ENCODE measurements around the gene SUPT6H. TPM values are rescaled to one million over a fixed set of nuclear protein-coding genes. Genes with fewer than 3 reads are reported as not detected.

SUPT6H gene
- total RNA-seq, 4 donors from 2014 or later, result 50.8 to 167 (median 61.6) TPM

GRCh38 chr17:28645576-28645939 is 16.4 kb upstream of the SUPT6H start:
- no peak for TF ChIP-seq POLR2A (IDR thresholded peaks at IDR 0.05)
- TF ChIP-seq POLR2AphosphoS5 (IDR thresholded peaks at IDR 0.05), result no peak
- no peak for TF ChIP-seq EP300 (IDR thresholded peaks at IDR 0.05; ENCODE audit: low read depth)
- no peak for TF ChIP-seq CTCF (IDR thresholded peaks at IDR 0.05)
- intact Hi-C loops (cut with DNase I; ENCODE audit: low total_unique reads), result no loop called here
- in situ Hi-C loops (cut with MboI; ENCODE audit: low pct_ligation_motif_present in 1 of 4, low pct_unique_long_range_greater_than_20kb in 1 of 4, low sequenced_read_pairs in 3 of 4), result no loop called here
- Histone ChIP-seq H3K27me3 (no peaks in the 10 kb centered on the region), H3K27ac (peak overlapping the region; percentile 93 to 98 (median 95)), H3K9me3 (no peaks in the 10 kb centered on the region), H3K36me3 (peaks cover 0 to 25% (median 11%) of the 10 kb centered on the region in 4 donors), H3K4me3 (peak overlapping the region; percentile 61 to 97 (median 96)), H3K4me1 (peaks cover 19 to 41% (median 34%) of the 10 kb centered on the region in 4 donors)
- 9 to 18% methylated on average over 7 to 8 of the region's 8 CpGs for WGBS, 2 donors (ENCODE audit: low coverage in 1 of 2)
- DNase-seq, result peak; percentile 22

DNA sequence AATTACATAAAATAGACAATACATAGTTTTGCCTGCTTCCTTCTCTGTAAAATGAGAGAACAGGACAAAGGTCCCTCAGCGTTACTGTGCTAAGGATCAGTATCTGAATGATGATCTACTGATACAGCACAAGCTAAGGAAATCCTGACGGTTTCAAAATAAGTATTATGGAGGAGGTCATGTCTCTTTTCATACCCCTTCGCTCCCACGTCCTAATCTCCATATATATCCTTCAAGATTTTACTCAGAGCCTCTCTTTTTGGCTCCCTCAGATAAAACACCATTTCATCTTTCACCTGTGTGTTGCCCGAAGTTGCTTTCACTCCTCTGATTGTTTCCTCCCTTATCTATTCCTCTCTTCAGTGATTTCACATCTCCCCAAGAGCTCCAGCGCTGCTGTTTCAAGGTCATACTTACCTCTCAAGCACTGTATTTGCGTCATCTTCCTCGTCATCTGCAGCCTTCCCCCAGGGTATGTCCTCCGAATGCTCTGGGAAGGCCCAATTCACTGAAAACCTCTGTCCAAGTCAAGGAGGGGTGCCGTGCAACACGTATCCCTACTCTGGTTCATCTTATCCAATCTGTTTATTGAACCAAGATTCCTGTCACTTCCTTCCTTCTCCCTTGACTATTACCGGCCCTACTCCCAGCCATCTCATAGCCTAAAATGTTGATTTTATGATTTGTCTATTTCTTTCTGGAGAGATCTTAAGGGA is 15.8 kb upstream of the SUPT6H start:
- Histone ChIP-seq H3K36me3 (peaks cover 0 to 19% (median 9%) of the 10 kb centered on the region in 4 donors), H3K4me1 (peaks cover 19 to 41% (median 34%) of the 10 kb centered on the region in 4 donors), H3K27ac (peak overlapping the region; percentile 93 to 98 (median 95)), H3K4me3 (peak overlapping the region in 2 of 4 donors; percentile 95 to 97), H3K27me3 (no peaks in the 10 kb centered on the region), H3K9me3 (no peaks in the 10 kb centered on the region)
- WGBS, 2 donors (ENCODE audit: low coverage in 1 of 2), result 40 to 44% methylated on average over 12 of the region's 12 CpGs
- in situ Hi-C loops (cut with MboI; ENCODE audit: low pct_ligation_motif_present in 1 of 4, low pct_unique_long_range_greater_than_20kb in 1 of 4, low sequenced_read_pairs in 3 of 4), result no loop called here
- peak; percentile 24 for DNase-seq
- intact Hi-C loops (cut with DNase I; ENCODE audit: low total_unique reads), result no loop called here
- TF ChIP-seq POLR2A (IDR thresholded peaks at IDR 0.05) (no peak), CTCF (IDR thresholded peaks at IDR 0.05) (no peak), POLR2AphosphoS5 (IDR thresholded peaks at IDR 0.05) (peak in 1 of 3 donors; percentile 12), EP300 (IDR thresholded peaks at IDR 0.05; ENCODE audit: low read depth) (no peak)

DNA sequence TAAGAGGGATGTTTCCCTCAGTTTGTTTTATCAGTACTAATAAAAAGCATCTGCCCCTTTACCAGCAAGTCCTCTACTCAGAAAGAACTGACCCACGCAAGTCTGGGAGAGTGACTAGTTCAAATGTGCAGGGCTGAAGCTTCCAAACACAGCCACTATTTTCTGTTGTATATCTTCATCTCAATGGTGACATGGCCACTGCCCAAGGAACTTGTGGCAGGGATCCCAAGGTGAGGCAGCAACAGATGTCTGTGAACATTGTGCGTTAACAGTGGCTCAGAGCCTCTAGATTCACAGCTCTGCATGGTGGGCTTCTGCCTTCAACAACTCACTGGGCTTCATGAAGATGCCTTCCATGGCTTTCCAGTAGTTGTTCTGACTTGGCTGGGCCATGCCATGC is 13.3 kb upstream of the SUPT6H start:
- H3K4me3 ChIP-seq, result no peak overlapping the region
- in situ Hi-C loops (cut with MboI; ENCODE audit: low pct_ligation_motif_present in 1 of 4, low pct_unique_long_range_greater_than_20kb in 1 of 4, low sequenced_read_pairs in 3 of 4), result no loop called here
- H3K9me3 ChIP-seq, result no peaks in the 10 kb centered on the region
- peaks cover 11 to 31% (median 27%) of the 10 kb centered on the region in 4 donors for H3K4me1 ChIP-seq
- 80 to 91% methylated on average over 1 to 2 of the region's 2 CpGs for WGBS, 2 donors (ENCODE audit: low coverage in 1 of 2)
- no peak for DNase-seq
- TF ChIP-seq EP300 (IDR thresholded peaks at IDR 0.05; ENCODE audit: low read depth) (no peak), CTCF (IDR thresholded peaks at IDR 0.05) (no peak), POLR2A (IDR thresholded peaks at IDR 0.05) (no peak), POLR2AphosphoS5 (IDR thresholded peaks at IDR 0.05) (no peak)
- H3K27me3 ChIP-seq, result no peaks in the 10 kb centered on the region
- H3K27ac ChIP-seq, result no peak overlapping the region
- peaks cover 0 to 9% (median 3%) of the 10 kb centered on the region in 4 donors for H3K36me3 ChIP-seq
- intact Hi-C loops (cut with DNase I; ENCODE audit: low total_unique reads), result no loop called here

- Histone ChIP-seq H3K36me3 (peaks cover 0 to 9% (median 4%) of the 10 kb centered on the region in 4 donors), H3K27me3 (no peaks in the 10 kb centered on the region), H3K9me3 (no peaks in the 10 kb centered on the region), H3K4me1 (peaks cover 0 to 2% (median 0%) of the 10 kb centered on the region in 4 donors), H3K27ac (no peak overlapping the region), H3K4me3 (no peak overlapping the region)
- intact Hi-C loops (cut with DNase I; ENCODE audit: low total_unique reads), result no loop called here
- 88 to 90% methylated on average over 2 to 5 of the region's 5 CpGs for WGBS, 2 donors (ENCODE audit: low coverage in 1 of 2)
- in situ Hi-C loops (cut with MboI; ENCODE audit: low pct_ligation_motif_present in 1 of 4, low pct_unique_long_range_greater_than_20kb in 1 of 4, low sequenced_read_pairs in 3 of 4), result no loop called here
- TF ChIP-seq EP300 (IDR thresholded peaks at IDR 0.05; ENCODE audit: low read depth) (no peak), CTCF (IDR thresholded peaks at IDR 0.05) (no peak), POLR2A (IDR thresholded peaks at IDR 0.05) (no peak), POLR2AphosphoS5 (IDR thresholded peaks at IDR 0.05) (no peak)
- DNase-seq, result no peak
These were observed 6.8 kb upstream of the SUPT6H start for GRCh38 chr17:28655160-28655559.

Measured in transverse colon (tissue), 4 donors.